Stimulated activated CD8-positive, alpha-beta memory T cell treated with anti-CD3 and anti-CD28 coated beads, Interleukin-12 subunit alpha, Interleukin-12 subunit beta, amount 100 ng/mL, for 1 hour (primary cell): ENCODE data around the gene BRD1.

Experiments
- DNase-seq: peaks from one replicate; pipeline ENCODE4 v3.0.0-alpha.2; 2020; ENCODE audit warnings: low read depth

BRD1 gene

DNA sequence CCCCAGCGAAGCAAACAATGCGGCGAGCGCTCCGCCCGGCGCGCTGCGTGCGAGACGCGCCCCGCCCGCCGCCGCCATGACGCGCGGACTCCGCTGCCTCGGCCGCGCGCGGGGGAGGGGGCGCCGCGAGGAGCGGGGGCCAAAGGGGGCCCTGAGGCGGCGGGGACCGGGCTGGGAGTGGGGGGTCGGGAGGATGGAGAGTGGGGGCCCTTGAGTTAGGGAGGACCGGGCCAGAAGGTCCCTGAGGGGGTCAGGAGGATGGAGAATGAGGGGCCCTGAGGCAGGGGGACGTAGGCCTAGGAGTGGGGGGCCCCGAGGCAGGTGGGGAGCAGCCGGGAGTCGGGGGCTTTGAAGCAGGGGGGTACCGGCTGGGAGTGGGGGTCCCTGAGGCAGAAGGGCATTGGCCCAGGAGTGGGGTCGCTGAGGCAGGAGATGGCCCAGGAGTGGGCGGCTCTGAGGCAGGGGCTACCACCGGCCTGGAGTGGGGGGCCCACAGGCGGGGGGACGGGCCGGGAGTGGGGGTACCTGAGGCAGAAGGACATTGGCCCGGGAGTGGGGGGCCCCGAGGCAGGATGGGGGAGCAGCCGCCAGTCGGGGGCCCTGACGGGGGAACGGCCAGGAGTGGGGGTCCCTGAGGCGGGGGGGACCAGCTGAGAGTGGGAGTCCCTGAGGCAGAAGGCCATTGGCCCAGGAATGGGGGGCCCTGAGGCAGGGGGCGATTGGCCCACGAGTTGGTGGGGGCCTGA is at the start of gene BRD1:
BRD1 (minus strand) TSS at position 21 of the 746 bp plus-strand sequence. CDS start 3,556 bp downstream, outside the sequence.
- DNase-seq, result peak; percentile 27

DNA sequence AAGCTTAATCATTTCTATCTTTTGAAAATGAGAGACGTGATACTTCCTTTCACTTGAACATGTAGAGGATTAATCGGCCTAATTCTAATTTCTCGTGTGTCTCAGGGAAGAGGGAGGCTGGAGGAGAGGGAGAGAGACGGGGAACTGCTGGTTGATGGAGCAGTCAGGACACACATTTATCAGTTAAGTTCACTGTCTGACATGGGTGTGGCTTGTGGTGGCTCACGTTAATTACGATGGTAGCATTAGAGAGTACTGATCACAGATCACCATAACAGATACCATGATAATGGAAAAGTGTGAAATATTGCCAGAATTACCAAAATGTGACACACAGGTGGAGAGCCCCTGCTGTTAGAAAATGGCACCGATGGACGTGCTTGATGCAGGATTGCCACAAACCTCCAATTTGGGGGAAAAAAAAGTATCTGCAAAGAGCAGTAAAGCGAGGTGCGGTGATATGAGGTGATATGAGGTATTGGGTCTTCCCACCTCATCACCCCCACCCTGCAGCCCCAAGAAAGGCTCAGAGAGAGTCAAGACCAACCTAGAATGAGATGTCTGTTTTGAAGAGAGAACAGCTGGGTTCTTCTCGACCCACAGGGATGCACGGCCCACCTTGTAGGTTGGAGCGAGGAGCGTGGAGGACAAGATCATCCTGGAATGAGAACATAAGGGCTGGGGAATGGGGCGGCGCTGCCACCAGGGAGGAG is 45.7 kb upstream of the BRD1 start:
- DNase-seq, result no peak

GRCh38 chr22:49872347-49872746 is 44.7 kb upstream of the BRD1 start:
- no peak for DNase-seq

- DNase-seq, result no peak
Measured at GRCh38 chr22:49871482-49871881, 43.8 kb upstream of the BRD1 start.

- DNase-seq, result no peak
Measured at GRCh38 chr22:49869845-49870712, 42.4 kb upstream of the BRD1 start.

GRCh38 chr22:49869086-49869830 is 41.6 kb upstream of the BRD1 start:
- DNase-seq, result no peak

DNA sequence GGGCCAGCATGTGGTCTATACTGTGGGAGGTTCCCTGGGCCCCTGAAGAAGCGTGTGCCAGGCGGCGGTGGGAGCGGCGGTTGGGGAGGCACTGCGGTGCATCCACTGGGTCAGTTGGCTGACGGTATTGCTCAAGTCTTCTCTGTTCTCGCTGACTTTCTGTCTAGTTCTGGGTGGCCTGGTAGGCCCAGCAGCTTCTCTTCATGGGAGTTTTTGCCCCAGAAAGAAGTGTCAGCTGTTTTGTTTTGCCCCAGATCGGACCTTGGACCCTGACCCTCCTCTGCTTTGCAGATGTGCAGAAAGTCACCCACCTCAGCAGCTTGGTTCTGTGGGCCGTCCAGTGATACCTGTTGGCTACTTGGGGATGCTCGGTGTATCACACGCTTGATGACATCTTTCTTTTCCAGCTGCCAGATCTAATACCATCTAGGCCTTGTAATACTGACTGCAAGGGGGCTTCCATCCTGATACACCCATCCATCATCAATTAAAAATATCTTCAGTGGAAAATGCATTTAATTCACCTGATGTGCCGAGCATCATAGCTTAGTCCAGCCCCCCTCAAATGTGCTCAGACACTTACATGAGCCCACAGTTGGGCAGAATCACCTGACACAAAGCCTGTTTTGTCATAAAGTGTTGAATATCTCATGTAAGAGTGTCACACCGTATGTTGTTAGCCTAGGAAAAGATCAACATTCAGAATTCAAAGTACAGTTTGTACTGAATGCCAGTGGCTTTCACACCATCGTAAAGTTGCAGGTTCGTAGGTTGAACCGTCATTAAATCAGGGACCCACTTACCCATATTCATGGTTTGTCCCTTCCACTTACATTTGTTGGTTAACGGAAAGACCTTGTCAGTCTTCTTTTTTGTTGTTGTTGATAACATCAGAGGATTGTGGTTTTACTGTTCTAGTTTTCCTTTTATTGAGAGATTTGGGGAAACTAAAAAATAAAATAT is 39.9 kb upstream of the BRD1 start:
- no peak for DNase-seq

DNA sequence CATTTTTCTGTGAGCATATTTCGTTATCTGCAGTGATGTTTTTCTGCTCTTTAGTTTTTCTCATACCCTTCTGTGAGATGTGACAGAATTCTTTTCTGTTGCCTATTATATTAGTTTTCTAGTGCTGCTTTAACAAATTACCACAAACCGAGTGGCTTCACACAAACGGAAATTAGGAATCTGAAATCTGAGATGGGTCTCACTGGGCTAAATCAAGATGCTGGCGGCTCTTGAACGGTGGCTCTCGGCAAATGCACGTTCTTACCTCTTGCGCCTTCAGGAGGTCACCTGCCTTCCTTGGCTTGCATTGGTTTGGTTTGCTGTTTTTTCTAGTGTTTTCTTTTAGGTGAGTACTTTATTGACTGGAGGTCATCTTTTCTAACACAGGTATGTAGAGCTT is 39.0 kb upstream of the BRD1 start:
- DNase-seq, result no peak

DNA sequence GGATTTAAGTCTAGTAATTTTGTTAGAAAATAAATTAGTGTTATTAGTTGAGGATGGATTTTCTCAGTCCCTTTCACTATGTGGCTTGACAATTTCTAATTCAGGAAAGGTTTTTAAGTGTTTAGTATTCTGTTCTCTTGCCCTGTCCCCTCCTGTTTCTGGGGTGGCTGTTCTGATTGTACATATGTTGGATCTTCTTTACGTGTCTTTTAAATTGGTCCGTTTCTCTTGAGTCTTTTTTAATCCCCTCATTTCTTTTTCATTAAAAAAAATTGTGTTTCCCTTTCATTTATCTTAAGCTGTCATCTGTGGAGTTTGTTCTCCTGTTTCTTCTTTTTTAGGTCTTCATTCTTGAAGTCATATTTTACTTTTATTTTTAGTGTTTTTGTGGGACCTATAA is 38.5 kb upstream of the BRD1 start:
- DNase-seq, result no peak

- DNase-seq, result no peak
Measured at GRCh38 chr22:49865156-49865555, 37.5 kb upstream of the BRD1 start.

- DNase-seq, result no peak
Measured at GRCh38 chr22:49863931-49864330, 36.3 kb upstream of the BRD1 start.

DNA sequence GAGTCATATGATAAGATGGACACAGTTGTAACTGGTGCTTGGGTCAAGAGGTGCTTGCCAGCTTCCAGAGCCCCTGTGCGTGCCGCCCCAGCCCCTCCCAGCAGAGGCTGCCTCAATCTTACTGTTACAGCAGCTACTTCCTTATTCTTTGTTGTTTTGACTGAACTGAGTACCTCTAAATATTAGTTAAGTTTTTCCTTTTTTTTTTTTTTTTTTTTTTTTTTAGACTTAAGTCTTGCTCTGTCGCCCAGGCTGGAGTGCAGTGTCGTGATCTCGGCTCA is 34.8 kb upstream of the BRD1 start:
- no peak for DNase-seq

GRCh38 chr22:49861642-49862495 is 34.2 kb upstream of the BRD1 start:
- no peak for DNase-seq

DNA sequence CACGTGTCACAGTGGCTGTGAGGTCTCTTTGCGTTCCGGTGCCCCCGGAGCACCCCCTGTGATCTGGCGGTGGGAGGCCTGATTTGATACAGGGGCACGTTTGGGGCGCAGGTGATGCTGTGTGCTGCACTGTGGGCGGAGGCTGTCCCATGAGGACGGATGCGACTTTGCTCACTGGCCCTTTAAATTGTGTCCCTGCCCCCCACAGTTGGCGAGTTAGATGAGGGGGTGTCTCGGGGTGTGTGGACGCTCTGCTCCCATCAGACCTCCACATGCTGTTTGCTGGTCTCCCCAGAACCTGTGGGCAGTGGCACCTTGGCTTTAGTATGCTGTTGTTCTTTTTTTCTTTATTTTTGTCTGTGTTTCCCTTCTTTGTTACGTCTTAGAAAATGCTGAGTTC is 31.2 kb upstream of the BRD1 start:
- no peak for DNase-seq

GRCh38 chr22:49856766-49857618 is 29.3 kb upstream of the BRD1 start:
- no peak for DNase-seq

- DNase-seq, result no peak
Measured at GRCh38 chr22:49856343-49856742, 28.7 kb upstream of the BRD1 start.

- no peak for DNase-seq
Measured at GRCh38 chr22:49855251-49855911, 27.7 kb upstream of the BRD1 start.

DNA sequence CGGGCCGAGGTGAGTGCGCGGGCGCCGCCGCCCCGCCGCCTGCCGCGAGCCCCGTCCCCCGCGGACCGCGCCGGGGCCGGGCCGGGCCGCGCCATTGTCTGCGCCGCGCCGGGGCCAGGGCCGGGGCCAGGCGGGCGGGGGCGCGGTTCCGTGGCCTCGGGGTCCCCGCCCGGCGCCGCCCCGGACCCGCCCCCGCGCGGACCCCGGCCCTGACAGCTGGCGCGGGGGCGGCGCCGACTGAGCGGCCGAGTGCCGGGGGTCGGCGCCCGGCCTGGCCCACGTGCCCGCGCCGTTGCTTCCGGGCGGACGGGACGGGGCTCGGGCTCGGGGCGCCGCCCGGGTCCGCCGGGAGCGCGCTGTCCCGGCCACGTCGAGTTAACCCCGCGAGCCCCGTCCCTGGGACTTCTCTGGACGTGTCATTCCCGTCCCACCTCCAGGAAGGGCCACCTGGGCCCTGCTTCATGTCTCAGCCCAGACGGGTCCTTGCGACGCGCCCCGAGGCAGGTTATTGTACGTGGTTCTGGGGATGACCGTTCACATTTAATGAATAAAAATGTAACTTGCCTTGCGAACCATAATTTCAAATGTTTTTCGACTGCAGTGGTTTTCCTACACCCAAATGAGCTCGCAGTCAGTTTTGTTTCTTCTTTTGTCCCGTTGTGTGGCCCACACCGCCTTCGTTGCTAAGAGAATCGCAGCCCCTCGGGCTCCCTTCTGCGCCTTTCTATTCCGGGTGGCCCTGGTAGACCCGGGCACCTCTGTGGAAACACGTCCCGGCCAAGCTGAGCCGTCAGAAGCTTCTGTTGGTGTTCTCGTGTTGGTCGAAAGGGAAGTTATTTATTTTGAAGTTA is 26.5 kb upstream of the BRD1 start:
- DNase-seq, result no peak
